IPS-11a (cell line): Measurements from ENCODE around the gene MTR.
"Not testable (repeated sequence)": the region's sequence is repeated elsewhere in the genome, so short reads cannot be mapped to it uniquely, and the experiment has no call there.

ENCODE experiments used
- H3K4me3 ChIP-seq: one replicate; pipeline ENCODE4 v1.5.1; 2013; ENCODE audit warnings: low read depth, low read length, control low read depth

Gene MTR

GRCh38 chr1:236893626-236894545 is 98.8 kb downstream of the MTR start:
- no peak overlapping the region for H3K4me3 ChIP-seq

- H3K4me3 ChIP-seq: no peak overlapping the region
Observed at GRCh38 chr1:236895665-236896387, 100.7 kb downstream of the MTR start.

GRCh38 chr1:236896716-236897115 is 101.6 kb downstream of the MTR start:
- no peak overlapping the region for H3K4me3 ChIP-seq

GRCh38 chr1:236904892-236905741 is 110.0 kb downstream of the MTR start:
- H3K4me3 ChIP-seq: no peak overlapping the region

GRCh38 chr1:236907205-236907604 is 112.1 kb downstream of the MTR start:
- H3K4me3 ChIP-seq: no peak overlapping the region

- no peak overlapping the region for H3K4me3 ChIP-seq
Observed at GRCh38 chr1:236908669-236909068, 113.6 kb downstream of the MTR start.

GRCh38 chr1:236911047-236911446 is 116.0 kb downstream of the MTR start:
- not testable (repeated sequence) for H3K4me3 ChIP-seq

GRCh38 chr1:236913371-236914037 is 118.4 kb downstream of the MTR start:
- H3K4me3 ChIP-seq: no peak overlapping the region

GRCh38 chr1:236914375-236914774 is 119.3 kb downstream of the MTR start:
- no peak overlapping the region for H3K4me3 ChIP-seq

- H3K4me3 ChIP-seq: no peak overlapping the region
Observed at GRCh38 chr1:236916131-236916800, 121.2 kb downstream of the MTR start.

- H3K4me3 ChIP-seq: no peak overlapping the region
Observed at GRCh38 chr1:236917448-236917847, 122.4 kb downstream of the MTR start.

- no peak overlapping the region for H3K4me3 ChIP-seq
Observed at GRCh38 chr1:236920286-236920894, 125.3 kb downstream of the MTR start.

- no peak overlapping the region for H3K4me3 ChIP-seq
Observed at GRCh38 chr1:236921610-236922009, 126.5 kb downstream of the MTR start.

- no peak overlapping the region for H3K4me3 ChIP-seq
Observed at GRCh38 chr1:236922190-236922589, 127.1 kb downstream of the MTR start.

GRCh38 chr1:236925386-236925785 is 130.3 kb downstream of the MTR start:
- H3K4me3 ChIP-seq: no peak overlapping the region

- no peak overlapping the region for H3K4me3 ChIP-seq
Observed at GRCh38 chr1:236930503-236930902, 135.4 kb downstream of the MTR start.

- no peak overlapping the region for H3K4me3 ChIP-seq
Observed at GRCh38 chr1:236938760-236939159, 143.7 kb downstream of the MTR start.

- H3K4me3 ChIP-seq: no peak overlapping the region
Observed at GRCh38 chr1:236942431-236942830, 147.3 kb downstream of the MTR start.

GRCh38 chr1:236944556-236944955 is 149.5 kb downstream of the MTR start:
- H3K4me3 ChIP-seq: no peak overlapping the region

- H3K4me3 ChIP-seq: no peak overlapping the region
Observed at GRCh38 chr1:236945002-236945401, 149.9 kb downstream of the MTR start.
